CD4-positive, alpha-beta T cell treated with Interferon gamma for 1 hour (primary cell): ENCODE measurements around the gene GRK2.
A peak's percentile ranks its signal among the peaks of the same experiment; 100 is the strongest.
"Not testable (repeated sequence)": the region's sequence is repeated elsewhere in the genome, so short reads cannot be mapped to it uniquely, and the experiment has no call there.

ENCODE experiments used
- DNase-seq: peaks from one replicate; pipeline ENCODE4 v3.0.0-alpha.2; 2020

GRK2 gene

GRCh38 chr11:67254798-67255197 lies 11.5 kb upstream of the GRK2 start:
- no peak for DNase-seq

- no peak for DNase-seq
Measured at GRCh38 chr11:67255353-67255752, 10.9 kb upstream of the GRK2 start.

GRCh38 chr11:67255864-67256263 lies 10.4 kb upstream of the GRK2 start:
- DNase-seq: no peak

- no peak for DNase-seq
Measured at GRCh38 chr11:67256477-67257135, 9.7 kb upstream of the GRK2 start.

GRCh38 chr11:67260406-67260805 lies 5.9 kb upstream of the GRK2 start:
- DNase-seq: no peak

- DNase-seq: not testable (repeated sequence)
Measured at GRCh38 chr11:67260885-67261639, 5.2 kb upstream of the GRK2 start.

GRCh38 chr11:67261640-67261945 lies 4.7 kb upstream of the GRK2 start:
- DNase-seq: no peak

- DNase-seq: no peak
Measured at GRCh38 chr11:67261946-67262681, 4.2 kb upstream of the GRK2 start.

GRCh38 chr11:67262731-67263675 lies 3.3 kb upstream of the GRK2 start:
- DNase-seq: peak; percentile 73

- no peak for DNase-seq
Measured at GRCh38 chr11:67264260-67264659, 2.0 kb upstream of the GRK2 start.

- DNase-seq: no peak
Measured at GRCh38 chr11:67264877-67265632, 1.2 kb upstream of the GRK2 start.

- DNase-seq: peak; percentile 74
Measured at GRCh38 chr11:67265633-67266448, 432 bp upstream of the GRK2 start.

GRCh38 chr11:67267188-67268080 lies 1.2 kb downstream of the GRK2 start:
- no peak for DNase-seq

- peak; percentile 56 for DNase-seq
Measured at GRCh38 chr11:67268081-67268961, 2.0 kb downstream of the GRK2 start.

GRCh38 chr11:67268962-67269268 lies 2.6 kb downstream of the GRK2 start:
- no peak for DNase-seq

GRCh38 chr11:67269401-67270255 lies 3.4 kb downstream of the GRK2 start:
- no peak for DNase-seq

GRCh38 chr11:67270256-67271204 lies 4.3 kb downstream of the GRK2 start:
- no peak for DNase-seq
